HCT116 (cell line): ENCODE measurements around the gene P4HA1. TPM values are rescaled to one million over a fixed set of nuclear protein-coding genes. Genes with fewer than 3 reads are reported as not detected.

ENCODE experiments used
- ATAC-seq: fragments of 200-7000 bp; cut with Tn5 transposase; 2 replicates; pipeline ENCODE4 v1.9.1; 2020; ENCODE audit warnings: mild to moderate bottlenecking, moderate library complexity
- BruUV-seq: library from RNA; stranded (reverse); fragments of 400-500 nt; replicated peaks from 2 replicates; lab custom pipeline; 2021; lab: Mats Ljungman, UMichigan
- CTCF ChIA-PET: fragments of 300-600 bp; sonication (Branson Sonifier 250); formaldehyde crosslinking; loops from one replicate; lab custom pipeline; 2021; ENCODE audit warnings: antibody characterized with exemption; lab: Charles Lee
- POLR2A ChIA-PET: fragments of 300-600, 350-600 bp; sonication (Branson Sonifier 250); formaldehyde crosslinking; loops from one replicate; lab custom pipeline; 2021; ENCODE audit warnings: antibody characterized with exemption; lab: Charles Lee
- RAD21 ChIA-PET, 2 experiments: fragments of 300-600 bp; sonication (Branson Sonifier 250); formaldehyde crosslinking; loops; one replicate each; lab custom pipeline; 2023; ENCODE audit warnings: low total read pairs in 2 of 2; ENCODE audit not compliant: uncharacterized antibody in 2 of 2, unreplicated experiment in 2 of 2, low non-redundant PET in 1 of 2; lab: Charles Lee
- DNase-seq: peaks from one replicate; pipeline ENCODE4 v3.0.0-alpha.2; 2010; ENCODE audit warnings: low read depth, low spot score
- H2AFZ ChIP-seq: fragments of 200-600 bp; shearing (Covaris generic), sonication (generic); 2 replicates; pipeline ENCODE4 v1.6.1; 2017; ENCODE audit warnings: low read depth, mixed run types, mixed read lengths, antibody characterized with exemption, low read length; ENCODE audit not compliant: poor library complexity, severe bottlenecking
- H3K27ac ChIP-seq: 2 replicates; pipeline ENCODE4 v1.5.1; 2012; ENCODE audit warnings: low read depth, low read length
- H3K27me3 ChIP-seq: fragments of 200-600 bp; sonication (generic); 2 replicates; pipeline ENCODE4 v1.6.1; 2016; ENCODE audit warnings: mixed run types, low read length, mixed read lengths; ENCODE audit not compliant: insufficient read depth
- H3K36me3 ChIP-seq, 2 experiments: fragments of 200-500 bp in 1 of 2; fragments of 200-600 bp in 1 of 2; sonication (Bioruptor generic) in 1 of 2; sonication (generic) in 1 of 2; 2 replicates each; pipeline versions ENCODE4 v1.5.1 to v1.6.1; 2014 to 2016; ENCODE audit warnings: low read length in 2 of 2, inconsistent platforms in 1 of 2, mixed read lengths in 1 of 2, mixed run types in 1 of 2; ENCODE audit not compliant: insufficient read depth in 2 of 2, control insufficient read depth in 1 of 2
- H3K4me1 ChIP-seq, 2 experiments: fragments of 200-600 bp in 1 of 2; sonication (generic) in 1 of 2; 2 replicates each; pipeline versions ENCODE4 v1.5.1 to v1.6.1; 2012 to 2017; ENCODE audit warnings: low read length in 2 of 2, inconsistent platforms in 1 of 2, mild to moderate bottlenecking in 1 of 2, mixed read lengths in 1 of 2, mixed run types in 1 of 2, moderate library complexity in 1 of 2; ENCODE audit not compliant: insufficient read depth in 2 of 2, control insufficient read depth in 1 of 2
- H3K4me2 ChIP-seq: fragments of 200-600 bp; sonication (generic); 2 replicates; pipeline ENCODE4 v1.6.1; 2017; ENCODE audit warnings: mixed run types, low read length, mixed read lengths
- H3K4me3 ChIP-seq, 2 experiments: fragments of 200-600 bp in 1 of 2; sonication (generic) in 1 of 2; replicated peaks in 1 of 2; 2 replicates each; pipeline ENCODE4 v1.5.1; 2011 to 2016; ENCODE audit warnings: low read length in 2 of 2, control low read depth in 1 of 2, low read depth in 1 of 2, mild to moderate bottlenecking in 1 of 2, mixed read lengths in 1 of 2, mixed run types in 1 of 2
- H3K79me2 ChIP-seq: fragments of 200-600 bp; sonication (generic); 2 replicates; pipeline ENCODE4 v1.6.1; 2017; ENCODE audit warnings: mild to moderate bottlenecking, mixed run types, low read length, moderate library complexity, mixed read lengths; ENCODE audit not compliant: insufficient read depth
- H3K9ac ChIP-seq: fragments of 200-600 bp; sonication (generic); 2 replicates; pipeline ENCODE4 v1.6.1; 2016; ENCODE audit warnings: low read length, mixed read lengths
- H3K9me2 ChIP-seq: fragments of 200-600 bp; sonication (generic), shearing (Covaris generic); 2 replicates; pipeline ENCODE4 v1.6.1; 2017; ENCODE audit warnings: mixed run types, mild to moderate bottlenecking, moderate library complexity; ENCODE audit not compliant: insufficient read depth
- H3K9me3 ChIP-seq, 2 experiments: fragments of 200-500 bp in 1 of 2; fragments of 200-600 bp in 1 of 2; sonication (Bioruptor generic) in 1 of 2; sonication (generic) in 1 of 2; 2 replicates each; pipeline ENCODE4 v1.6.1; 2014 to 2017; ENCODE audit warnings: low read length in 2 of 2, mixed read lengths in 2 of 2, inconsistent platforms in 1 of 2, low read depth in 1 of 2, mild to moderate bottlenecking in 1 of 2, mixed run types in 1 of 2, moderate library complexity in 1 of 2; ENCODE audit not compliant: control insufficient read depth in 1 of 2, insufficient read depth in 1 of 2
- H4K20me1 ChIP-seq: fragments of 200-600 bp; sonication (generic), shearing (Covaris generic); 2 replicates; pipeline ENCODE4 v1.6.1; 2017; ENCODE audit warnings: mixed run types, mild to moderate bottlenecking, moderate library complexity; ENCODE audit not compliant: insufficient read depth
- CBX3 ChIP-seq: IDR thresholded peaks from 2 replicates; pipeline ENCODE4 v1.6.1; 2012; ENCODE audit warnings: low read depth
- EZH2 ChIP-seq: fragments of 200-600 bp; sonication (generic); IDR thresholded peaks from 2 replicates; pipeline ENCODE4 v1.6.1; 2017; ENCODE audit warnings: antibody characterized with exemption, mixed run types
- JUND ChIP-seq: IDR thresholded peaks from 2 replicates; pipeline ENCODE4 v1.6.1; 2012
- POLR2A ChIP-seq: IDR thresholded peaks from 2 replicates; pipeline ENCODE4 v1.7.0; 2011; ENCODE audit warnings: borderline replicate concordance; ENCODE audit not compliant: insufficient read depth, insufficient read length; ENCODE audit errors: extremely low read depth
- POLR2AphosphoS5 ChIP-seq: IDR thresholded peaks from 2 replicates; pipeline ENCODE4 v1.6.1; 2011; ENCODE audit warnings: mild to moderate bottlenecking, low read depth, low read length, moderate library complexity
- RAD21 ChIP-seq: IDR thresholded peaks from 2 replicates; pipeline ENCODE4 v1.6.1; 2012; ENCODE audit warnings: low read depth, mild to moderate bottlenecking
- SP1 ChIP-seq: IDR thresholded peaks from 2 replicates; pipeline ENCODE4 v1.6.1; 2012; ENCODE audit warnings: low read depth
- SRF ChIP-seq: IDR thresholded peaks from 2 replicates; pipeline ENCODE4 v1.6.1; 2012; ENCODE audit warnings: low read depth
- TCF7L2 ChIP-seq: IDR thresholded peaks from 2 replicates; pipeline ENCODE4 v1.7.0; 2011; ENCODE audit warnings: borderline replicate concordance, inconsistent platforms; ENCODE audit not compliant: insufficient read depth, insufficient read length; ENCODE audit errors: extremely low read depth
- YY1 ChIP-seq: IDR thresholded peaks from 2 replicates; pipeline ENCODE4 v1.6.1; 2011; ENCODE audit warnings: low read length, low read depth, moderate library complexity, mild to moderate bottlenecking; ENCODE audit not compliant: insufficient replicate concordance; ENCODE audit errors: extremely low read depth
- intact Hi-C: fragments of 100-400 bp; cut with micrococcal nuclease; formaldehyde crosslinking; loops from 2 replicates; pipeline ENCODE4 v1.10.0; 2022
- total RNA-seq: library from RNA; stranded (reverse); gene quantifications from one replicate; pipeline ENCODE4 v1.2.1, GENCODE V29; 2021; ENCODE audit not compliant: unreplicated experiment
- TF ChIP-seq, protein P1 (sequence below), 3 experiments: fragments of 200-600 bp in 1 of 3; sonication (generic) in 1 of 3; IDR thresholded peaks in 2 of 3; conservative IDR thresholded peaks in 1 of 3; 2 replicates each; pipeline ENCODE4 v1.5.1; 2012 to 2017; ENCODE audit warnings: low read depth in 2 of 3, low read length in 2 of 3, antibody characterized with exemption in 1 of 3, borderline replicate concordance in 1 of 3, control low read depth in 1 of 3, mild to moderate bottlenecking in 1 of 3, mixed read lengths in 1 of 3, mixed run types in 1 of 3, moderate library complexity in 1 of 3; ENCODE audit not compliant: insufficient read depth in 1 of 3
- TF ChIP-seq, protein P2 (sequence below): IDR thresholded peaks from 2 replicates; pipeline ENCODE4 v1.6.1; 2012
- TF ChIP-seq, protein P3 (sequence below): IDR thresholded peaks from 2 replicates; pipeline ENCODE4 v1.6.1; 2012

Gene P4HA1
- total RNA-seq, 1 experiment from 2014 or later: 49.7 TPM

DNA sequence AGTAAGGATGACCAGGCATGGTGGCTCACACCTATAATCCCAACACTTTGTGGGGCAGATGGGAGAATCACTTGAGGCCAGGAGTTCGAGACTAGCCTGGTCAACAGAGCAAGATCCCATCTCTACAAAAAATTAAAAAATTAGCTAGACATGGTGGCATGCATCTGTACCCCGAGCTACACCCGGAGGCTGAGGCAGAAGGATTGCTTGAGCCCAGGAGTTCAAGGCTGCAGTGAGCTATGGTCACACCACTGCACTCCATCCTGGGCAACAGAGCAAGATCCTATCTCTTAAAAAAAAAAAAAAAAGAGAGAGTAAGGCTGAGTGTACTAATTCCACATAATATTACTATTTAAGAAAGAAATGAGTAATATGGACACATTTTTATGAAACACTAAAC, 3.8 kb downstream of the P4HA1 start:
- Histone ChIP-seq H3K9me3 (no peaks in the 10 kb centered on the region), H2AFZ (no peak overlapping the region), H3K9me2 (no peaks in the 10 kb centered on the region), H3K4me1 (peaks cover 13 to 23% of the 10 kb centered on the region in 2 experiments; a peak in 3 of 4 replicates), H3K4me2 (no peak overlapping the region), H3K27me3 (no peaks in the 10 kb centered on the region), H3K4me3 (no peak overlapping the region), H3K79me2 (peaks cover 84% of the 10 kb centered on the region), H4K20me1 (peaks cover 4% of the 10 kb centered on the region; the same call in 1 of the 2 replicates), H3K9ac (no peak overlapping the region), H3K27ac (no peak overlapping the region), H3K36me3 (no peaks in the 10 kb centered on the region)
- intact Hi-C loops: no loop called here
- RAD21 ChIA-PET: no interaction called here
- no TSS peak for BruUV-seq
- ATAC-seq (no peak), DNase-seq (no peak)
- TF ChIP-seq, protein P1, sequence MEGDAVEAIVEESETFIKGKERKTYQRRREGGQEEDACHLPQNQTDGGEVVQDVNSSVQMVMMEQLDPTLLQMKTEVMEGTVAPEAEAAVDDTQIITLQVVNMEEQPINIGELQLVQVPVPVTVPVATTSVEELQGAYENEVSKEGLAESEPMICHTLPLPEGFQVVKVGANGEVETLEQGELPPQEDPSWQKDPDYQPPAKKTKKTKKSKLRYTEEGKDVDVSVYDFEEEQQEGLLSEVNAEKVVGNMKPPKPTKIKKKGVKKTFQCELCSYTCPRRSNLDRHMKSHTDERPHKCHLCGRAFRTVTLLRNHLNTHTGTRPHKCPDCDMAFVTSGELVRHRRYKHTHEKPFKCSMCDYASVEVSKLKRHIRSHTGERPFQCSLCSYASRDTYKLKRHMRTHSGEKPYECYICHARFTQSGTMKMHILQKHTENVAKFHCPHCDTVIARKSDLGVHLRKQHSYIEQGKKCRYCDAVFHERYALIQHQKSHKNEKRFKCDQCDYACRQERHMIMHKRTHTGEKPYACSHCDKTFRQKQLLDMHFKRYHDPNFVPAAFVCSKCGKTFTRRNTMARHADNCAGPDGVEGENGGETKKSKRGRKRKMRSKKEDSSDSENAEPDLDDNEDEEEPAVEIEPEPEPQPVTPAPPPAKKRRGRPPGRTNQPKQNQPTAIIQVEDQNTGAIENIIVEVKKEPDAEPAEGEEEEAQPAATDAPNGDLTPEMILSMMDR (IDR thresholded peaks at IDR 0.05 in 2 of 3, conservative IDR thresholded peaks at IDR 0.05 in 1 of 3; ENCODE audit: borderline replicate concordance in 1 of 3, insufficient read depth in 1 of 3, low read depth in 2 of 3, low read length in 2 of 3): no peak
- TF ChIP-seq POLR2AphosphoS5 (no peak), TCF7L2 (no peak), YY1 (no peak)
- POLR2A ChIA-PET: no interaction called here
- CTCF ChIA-PET: no interaction called here

DNA sequence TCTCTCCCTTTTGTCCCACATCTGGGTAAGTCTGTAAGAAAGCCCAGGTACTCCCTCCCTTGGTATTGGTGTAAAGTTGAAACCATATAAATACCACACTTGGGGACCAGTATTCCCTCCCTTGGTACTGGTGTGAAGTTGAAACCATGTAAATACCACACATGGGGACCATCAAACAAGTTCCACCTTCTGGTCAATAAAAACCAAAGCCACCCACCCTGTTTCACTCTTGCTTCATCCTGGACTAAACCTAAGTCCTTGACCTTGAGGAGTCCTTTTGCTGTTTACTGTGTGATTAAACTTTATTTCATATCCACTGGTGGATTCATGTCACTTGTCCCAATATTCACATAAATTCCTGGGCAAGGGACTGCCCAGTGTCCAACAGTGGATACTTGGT, 8.4 kb downstream of the P4HA1 start:
- POLR2A ChIA-PET: no interaction called here
- CTCF ChIA-PET: no interaction called here
- no TSS peak for BruUV-seq
- H3K27me3 ChIP-seq: no peaks in the 10 kb centered on the region
- H2AFZ ChIP-seq: no peak overlapping the region
- H3K9me3 ChIP-seq: no peaks in the 10 kb centered on the region
- no peaks in the 10 kb centered on the region for H3K4me1 ChIP-seq
- ATAC-seq (no peak), DNase-seq (no peak)
- peaks cover 4% of the 10 kb centered on the region; the same call in 1 of the 2 replicates for H4K20me1 ChIP-seq
- H3K4me3 ChIP-seq: no peak overlapping the region
- no peak overlapping the region for H3K4me2 ChIP-seq
- H3K9ac ChIP-seq: no peak overlapping the region
- no peaks in the 10 kb centered on the region for H3K36me3 ChIP-seq
- RAD21 ChIA-PET: no interaction called here
- no peak overlapping the region for H3K27ac ChIP-seq
- no peaks in the 10 kb centered on the region for H3K9me2 ChIP-seq
- intact Hi-C loops: no loop called here
- H3K79me2 ChIP-seq: peaks cover 93% of the 10 kb centered on the region
- TF ChIP-seq CBX3 (no peak), YY1 (no peak), JUND (no peak), EZH2 (no peak), RAD21 (no peak), POLR2A (no peak), SRF (no peak), POLR2AphosphoS5 (no peak), SP1 (no peak), TCF7L2 (no peak)
- TF ChIP-seq, protein P2, sequence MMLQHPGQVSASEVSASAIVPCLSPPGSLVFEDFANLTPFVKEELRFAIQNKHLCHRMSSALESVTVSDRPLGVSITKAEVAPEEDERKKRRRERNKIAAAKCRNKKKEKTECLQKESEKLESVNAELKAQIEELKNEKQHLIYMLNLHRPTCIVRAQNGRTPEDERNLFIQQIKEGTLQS: no peak
- TF ChIP-seq, protein P1 (IDR thresholded peaks at IDR 0.05 in 2 of 3, conservative IDR thresholded peaks at IDR 0.05 in 1 of 3; ENCODE audit: borderline replicate concordance in 1 of 3, insufficient read depth in 1 of 3, low read depth in 2 of 3, low read length in 2 of 3): no peak
- TF ChIP-seq, protein P3, sequence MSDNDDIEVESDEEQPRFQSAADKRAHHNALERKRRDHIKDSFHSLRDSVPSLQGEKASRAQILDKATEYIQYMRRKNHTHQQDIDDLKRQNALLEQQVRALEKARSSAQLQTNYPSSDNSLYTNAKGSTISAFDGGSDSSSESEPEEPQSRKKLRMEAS: no peak
